HG03469 (cell line): ENCODE data around the gene GNA12.
A peak's percentile ranks its signal among the peaks of the same experiment; 100 is the strongest.

Experiments
- ATAC-seq: cut with Tn5 transposase; IDR thresholded peaks from one replicate; pipeline ENCODE4 v1.9.1; 2021; ENCODE audit warnings: mild to moderate bottlenecking, moderate library complexity, moderate number of reproducible peaks; ENCODE audit not compliant: unreplicated experiment

GNA12 gene, protein sequence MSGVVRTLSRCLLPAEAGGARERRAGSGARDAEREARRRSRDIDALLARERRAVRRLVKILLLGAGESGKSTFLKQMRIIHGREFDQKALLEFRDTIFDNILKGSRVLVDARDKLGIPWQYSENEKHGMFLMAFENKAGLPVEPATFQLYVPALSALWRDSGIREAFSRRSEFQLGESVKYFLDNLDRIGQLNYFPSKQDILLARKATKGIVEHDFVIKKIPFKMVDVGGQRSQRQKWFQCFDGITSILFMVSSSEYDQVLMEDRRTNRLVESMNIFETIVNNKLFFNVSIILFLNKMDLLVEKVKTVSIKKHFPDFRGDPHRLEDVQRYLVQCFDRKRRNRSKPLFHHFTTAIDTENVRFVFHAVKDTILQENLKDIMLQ

DNA sequence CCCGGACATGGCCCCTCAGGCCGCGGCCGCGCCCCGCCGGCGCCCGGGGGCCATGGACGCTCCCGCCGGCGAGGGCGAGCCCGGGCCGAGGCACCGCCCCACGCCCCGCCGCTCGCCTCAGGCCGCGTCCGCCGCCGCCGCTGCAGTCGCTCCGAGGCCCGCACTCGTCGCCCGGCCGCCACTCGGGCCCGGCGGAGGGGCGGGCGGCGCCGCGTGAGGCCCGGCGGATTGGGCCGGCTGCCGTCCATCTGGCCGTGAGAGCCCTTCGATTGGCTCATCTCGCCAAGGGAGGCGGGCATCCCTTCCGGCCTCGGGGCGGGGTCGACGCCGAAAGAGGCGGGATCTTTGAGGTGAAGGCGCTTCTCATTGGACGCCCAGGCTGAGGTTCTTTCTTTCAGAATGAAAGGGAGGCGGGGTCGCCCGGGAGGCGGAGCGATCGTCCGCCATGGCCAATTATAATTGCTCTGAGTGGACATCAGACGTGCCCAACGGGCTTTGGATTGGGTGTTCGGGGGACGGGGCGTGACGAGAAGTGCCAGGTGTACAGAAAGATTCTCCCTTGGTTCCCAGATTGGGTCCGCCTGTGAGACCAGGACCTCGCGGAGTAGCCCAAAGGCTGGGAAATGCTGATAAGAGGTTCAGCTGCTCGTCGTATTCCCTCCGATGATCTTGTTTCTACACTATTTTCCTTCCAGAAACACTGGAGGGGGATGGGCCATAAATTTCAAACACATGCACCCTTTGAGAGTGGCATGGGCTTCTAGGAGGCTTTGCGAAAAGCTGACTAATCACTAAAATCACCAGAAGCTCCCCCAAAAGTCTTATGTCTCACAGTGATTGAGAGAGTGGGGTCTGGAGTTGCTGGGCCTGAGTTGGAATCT, at the start of gene GNA12:
Gene GNA12, minus strand, starts transcription at position 156 of the 881 bp plus-strand sequence. Its CDS starts 147 bp downstream, at position 9.
- ATAC-seq, result peak; percentile 94

DNA sequence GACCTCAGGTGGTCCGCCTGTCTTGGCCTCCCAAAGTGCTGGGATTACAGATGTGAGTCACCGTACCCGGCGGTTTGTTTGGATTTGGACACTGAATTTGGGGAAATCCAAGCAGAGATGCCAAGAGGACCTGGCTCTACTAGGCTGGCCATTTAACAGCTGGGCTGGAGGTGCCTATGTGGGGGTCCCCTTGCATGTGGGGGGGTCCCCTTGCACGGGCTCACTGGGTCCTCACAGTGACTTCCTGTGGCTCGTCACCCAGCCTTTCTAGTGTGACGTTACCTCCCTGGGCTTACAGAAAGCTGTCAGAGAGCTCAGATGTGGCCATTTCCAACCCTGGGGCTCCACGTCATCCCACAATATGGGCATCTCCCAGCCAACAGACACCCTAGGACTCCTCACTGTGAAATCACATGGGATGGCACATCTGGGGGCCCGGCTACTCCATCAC, 49.3 kb upstream of the GNA12 start:
- ATAC-seq, result no peak

DNA sequence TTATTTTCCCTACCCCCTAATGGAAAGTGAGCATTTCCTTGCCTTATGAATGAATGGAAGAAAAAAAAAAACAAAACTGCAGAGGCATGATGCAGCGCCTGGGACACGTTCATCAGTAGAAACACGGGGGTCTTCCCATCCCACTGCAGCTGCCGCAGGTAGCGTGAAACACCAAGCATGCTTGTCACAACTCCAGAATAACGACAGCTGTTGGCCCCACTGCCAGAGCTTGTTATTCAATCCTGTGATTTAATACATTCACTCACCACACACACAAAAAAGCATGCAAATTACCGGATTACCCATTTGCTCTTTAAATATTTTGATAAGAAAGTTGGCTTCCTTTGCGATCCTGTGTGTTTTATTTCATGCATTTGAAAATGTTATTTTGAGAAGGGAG, 48.4 kb upstream of the GNA12 start:
- no peak for ATAC-seq

DNA sequence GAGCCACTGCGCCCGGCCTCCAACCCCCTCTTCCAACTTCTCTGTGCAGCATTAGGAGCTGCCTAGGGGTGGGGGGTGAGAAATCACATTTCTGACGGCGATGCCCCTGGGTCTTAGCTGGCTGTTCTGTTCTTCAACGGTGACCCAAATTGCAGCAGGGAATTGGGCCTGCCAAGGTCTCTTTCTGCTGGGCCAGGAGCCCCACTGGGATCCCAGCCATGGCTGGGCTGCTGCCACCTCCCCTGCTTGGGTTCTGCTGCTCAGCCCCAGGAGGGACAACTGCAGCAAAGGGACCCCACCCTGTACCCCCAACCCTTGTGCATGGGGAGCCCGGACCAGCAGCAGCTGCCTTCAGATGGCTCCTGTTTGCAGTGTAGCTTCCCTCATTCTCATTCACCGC, 43.7 kb upstream of the GNA12 start:
- no peak for ATAC-seq

DNA sequence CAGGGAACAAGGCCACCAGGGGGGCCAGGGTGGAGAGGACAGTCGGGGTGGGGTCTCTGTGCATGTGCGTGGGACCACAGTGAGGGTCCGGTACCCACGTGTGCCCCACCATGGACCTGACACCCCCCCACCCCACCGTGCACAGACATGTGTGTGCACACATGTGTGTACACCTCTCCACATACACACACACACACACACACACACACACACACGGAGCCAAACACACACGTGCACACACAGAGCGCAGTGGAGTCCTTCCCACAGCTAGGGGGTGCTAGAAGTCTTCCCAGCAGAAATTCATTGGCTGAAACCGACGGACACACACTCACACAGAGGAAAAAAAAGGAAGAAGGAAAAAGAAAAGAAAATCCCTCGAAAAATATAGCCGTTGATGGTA, 42.8 kb upstream of the GNA12 start:
- ATAC-seq, result no peak

DNA sequence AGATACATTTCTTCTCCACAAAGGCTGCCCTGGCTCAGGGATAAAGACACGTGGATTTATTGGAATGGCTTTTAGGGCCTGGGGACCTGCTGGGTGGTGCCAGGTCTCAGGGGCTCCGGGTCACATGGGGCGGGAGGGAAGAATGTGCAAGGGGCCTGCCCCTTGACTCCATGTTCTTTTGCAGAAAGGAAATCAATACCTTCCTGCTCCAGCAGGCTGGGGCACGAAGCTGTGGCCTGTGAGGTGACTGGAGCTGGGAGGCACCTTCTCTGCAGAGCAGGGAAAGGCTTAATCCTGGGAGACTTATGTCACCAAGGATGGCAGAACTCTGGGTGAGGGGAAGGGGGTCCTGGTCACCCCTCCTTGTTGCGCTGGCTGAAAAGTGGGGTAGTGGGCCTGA, 42.3 kb upstream of the GNA12 start:
- ATAC-seq, result no peak

DNA sequence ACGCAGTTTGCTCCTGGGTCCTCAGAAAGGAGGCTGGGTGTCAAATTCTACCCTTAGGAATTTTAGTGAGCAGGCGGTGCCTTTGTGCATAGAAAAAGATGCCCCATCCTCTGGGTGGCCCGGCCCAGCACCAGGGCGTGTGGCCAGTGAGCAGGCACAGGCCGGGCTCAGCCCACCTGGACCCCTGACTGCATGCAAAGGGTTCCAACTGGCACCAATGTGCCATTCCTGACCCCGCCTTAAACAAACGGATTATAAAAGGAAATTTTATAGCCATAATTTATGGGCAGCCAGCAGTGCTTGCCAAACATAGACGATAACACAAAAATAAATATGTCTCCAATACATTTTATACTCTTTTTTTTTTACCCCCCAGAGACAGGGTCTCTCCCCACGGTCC, 40.1 kb upstream of the GNA12 start:
- ATAC-seq, result no peak

DNA sequence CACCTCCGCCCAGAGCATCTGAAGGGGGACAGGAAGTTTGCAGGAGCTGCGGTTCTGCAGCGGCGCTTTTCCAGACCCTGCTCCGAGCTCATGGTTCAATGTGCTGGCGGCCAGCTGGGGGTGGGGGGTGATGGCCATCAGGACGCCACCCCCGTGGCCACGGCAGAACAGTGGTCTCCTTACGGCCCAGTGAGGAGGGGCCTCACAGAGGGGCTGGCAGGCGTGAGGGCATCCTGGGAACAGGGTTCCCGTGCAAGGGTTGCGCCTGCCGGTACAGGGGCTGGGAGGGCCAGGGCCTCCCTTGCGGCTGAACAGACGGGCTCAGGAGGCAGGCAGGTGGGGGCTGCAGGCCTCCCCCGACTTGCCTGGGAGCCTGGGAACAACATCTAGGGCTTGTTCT, 39.0 kb upstream of the GNA12 start:
- ATAC-seq, result no peak

DNA sequence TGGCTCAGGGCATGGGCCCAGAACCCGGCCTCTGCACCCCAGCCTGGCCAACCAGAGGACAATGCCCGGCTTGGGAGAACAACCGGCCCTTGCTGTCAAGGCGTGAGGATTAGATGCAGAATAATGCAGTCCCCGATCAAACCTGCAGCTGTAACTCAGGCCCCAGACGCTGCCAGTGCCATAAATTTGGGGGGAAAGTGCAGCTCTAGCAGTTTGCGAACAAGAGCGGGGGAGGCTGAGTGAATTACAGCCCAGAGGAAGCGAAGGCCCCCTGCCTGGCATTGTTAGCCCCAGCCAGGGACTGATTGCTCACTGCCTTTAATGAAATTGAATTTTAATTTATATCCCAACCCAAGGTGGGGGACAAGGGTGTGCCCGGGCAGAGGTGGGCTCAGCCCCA, 38.0 kb upstream of the GNA12 start:
- ATAC-seq, result no peak

DNA sequence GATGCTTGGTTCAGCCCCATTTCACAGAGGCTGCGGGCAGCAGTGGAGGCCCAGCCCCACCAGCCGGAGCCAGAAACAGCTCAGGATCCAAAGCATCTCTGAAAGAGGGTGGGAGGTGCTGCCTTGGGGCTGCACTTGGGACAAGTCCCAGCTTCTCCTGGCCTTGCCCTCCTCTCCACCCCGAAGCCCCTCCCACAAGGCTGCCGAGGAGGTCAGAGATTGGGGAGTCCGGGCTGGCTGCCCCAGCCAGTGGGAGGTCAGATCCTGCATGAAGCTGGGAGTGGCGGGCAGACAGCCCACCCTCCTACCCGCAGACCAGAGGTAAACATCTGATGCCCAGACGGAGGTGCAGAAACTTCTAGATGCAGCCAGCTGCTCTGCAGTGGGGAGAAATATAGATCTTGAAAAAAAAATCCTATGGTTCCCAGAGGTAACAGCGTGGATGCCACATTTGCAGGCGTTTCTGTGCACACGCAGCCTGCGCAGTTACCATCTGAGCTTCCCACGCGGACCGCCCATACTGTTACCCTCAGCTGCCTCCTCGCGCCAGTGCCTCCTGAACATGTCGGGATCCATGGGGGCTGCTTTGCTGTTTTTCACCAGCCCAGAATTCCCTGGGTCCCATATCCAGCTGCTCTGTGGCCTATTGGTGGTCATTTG, 36.9 kb upstream of the GNA12 start:
- no peak for ATAC-seq

DNA sequence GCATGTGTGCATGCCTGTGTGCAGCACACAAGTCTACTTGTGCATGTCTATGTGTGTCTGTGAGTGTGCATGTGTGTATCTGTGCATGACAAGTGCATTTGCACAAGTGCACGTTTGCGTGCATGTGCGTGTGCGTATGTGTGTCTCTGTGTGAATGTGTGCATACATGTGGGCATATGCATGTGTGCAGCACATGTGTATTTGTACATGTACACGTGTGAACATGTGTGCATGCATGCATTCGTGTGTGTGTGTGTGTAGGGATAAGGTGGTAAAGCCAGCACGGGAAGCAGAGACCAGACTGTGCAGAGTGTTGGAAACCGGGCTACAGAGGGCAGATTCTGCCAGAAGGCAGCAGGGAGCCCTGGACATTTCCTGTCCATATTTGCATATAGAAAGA, 35.9 kb upstream of the GNA12 start:
- ATAC-seq, result no peak

DNA sequence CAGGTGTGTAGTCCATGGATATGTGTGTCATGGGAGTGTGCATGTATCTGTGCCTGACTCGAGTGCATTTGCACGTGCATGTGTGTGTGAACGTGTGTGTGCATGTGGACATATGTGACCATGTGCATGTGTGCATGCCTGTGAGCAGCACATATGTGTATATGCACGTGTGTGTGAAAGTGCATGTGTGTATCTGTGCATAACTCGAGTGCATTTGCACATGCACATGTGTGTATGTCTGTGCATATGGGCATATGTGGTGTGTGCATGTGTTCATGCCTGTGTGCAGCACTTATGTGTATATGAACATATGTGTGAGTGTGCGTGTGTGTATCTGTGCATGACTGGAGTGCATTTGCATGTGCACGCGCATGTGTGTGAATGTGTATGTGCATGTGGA, 35.2 kb upstream of the GNA12 start:
- no peak for ATAC-seq

DNA sequence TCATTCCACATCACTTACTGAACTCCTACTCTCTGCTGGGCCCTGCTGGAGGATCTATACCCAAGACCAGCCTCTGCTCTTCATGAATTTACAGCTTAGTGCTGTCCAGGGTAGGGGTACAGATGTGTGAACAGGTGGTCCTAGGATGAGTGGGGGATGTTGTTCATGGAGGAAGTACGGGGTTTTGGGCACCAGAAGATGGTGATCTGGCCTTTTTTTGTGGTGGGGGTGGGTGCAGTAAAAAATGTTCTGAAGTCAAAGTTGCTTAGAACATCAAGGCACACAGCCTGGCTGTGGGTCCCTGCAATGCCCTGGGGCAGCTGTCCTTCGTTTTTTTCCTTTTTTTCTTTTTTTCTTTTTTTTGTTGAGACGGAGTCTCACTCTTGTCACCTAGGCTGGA, 34.2 kb upstream of the GNA12 start:
- ATAC-seq, result no peak

DNA sequence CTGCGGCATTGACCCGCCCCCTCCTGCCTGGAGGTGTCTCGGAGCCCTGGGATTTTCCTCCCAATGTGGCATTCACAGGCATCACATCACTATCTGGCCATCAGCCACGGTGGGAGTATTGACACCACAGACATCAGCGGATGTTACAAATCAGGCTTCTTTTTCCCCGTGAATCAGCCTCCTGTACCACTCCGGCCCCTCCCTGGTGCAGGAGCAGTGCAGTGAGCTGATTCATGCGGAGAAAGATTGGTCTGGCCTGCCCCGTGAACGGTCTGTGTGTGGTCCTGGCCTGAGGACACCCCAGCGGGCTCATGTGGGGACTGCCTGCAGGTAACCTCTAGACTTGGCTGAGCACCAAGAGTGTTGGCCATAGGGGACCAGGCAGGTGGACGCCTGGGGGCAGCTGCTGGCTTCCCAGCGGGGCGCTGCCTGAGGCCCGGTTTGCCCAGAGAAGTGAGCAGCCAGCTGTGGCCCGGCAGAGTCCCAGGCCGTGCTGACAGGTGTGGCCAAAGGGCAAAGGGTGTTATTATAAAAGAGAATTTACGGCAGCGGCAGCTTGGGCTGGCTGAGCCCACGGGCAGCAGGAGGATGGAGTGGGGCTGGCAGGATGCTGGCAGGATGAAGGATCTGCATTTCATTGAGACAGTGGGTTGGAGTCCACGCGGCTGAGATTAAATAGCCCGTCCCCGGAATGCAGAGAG, 32.1 kb upstream of the GNA12 start:
- ATAC-seq, result no peak

DNA sequence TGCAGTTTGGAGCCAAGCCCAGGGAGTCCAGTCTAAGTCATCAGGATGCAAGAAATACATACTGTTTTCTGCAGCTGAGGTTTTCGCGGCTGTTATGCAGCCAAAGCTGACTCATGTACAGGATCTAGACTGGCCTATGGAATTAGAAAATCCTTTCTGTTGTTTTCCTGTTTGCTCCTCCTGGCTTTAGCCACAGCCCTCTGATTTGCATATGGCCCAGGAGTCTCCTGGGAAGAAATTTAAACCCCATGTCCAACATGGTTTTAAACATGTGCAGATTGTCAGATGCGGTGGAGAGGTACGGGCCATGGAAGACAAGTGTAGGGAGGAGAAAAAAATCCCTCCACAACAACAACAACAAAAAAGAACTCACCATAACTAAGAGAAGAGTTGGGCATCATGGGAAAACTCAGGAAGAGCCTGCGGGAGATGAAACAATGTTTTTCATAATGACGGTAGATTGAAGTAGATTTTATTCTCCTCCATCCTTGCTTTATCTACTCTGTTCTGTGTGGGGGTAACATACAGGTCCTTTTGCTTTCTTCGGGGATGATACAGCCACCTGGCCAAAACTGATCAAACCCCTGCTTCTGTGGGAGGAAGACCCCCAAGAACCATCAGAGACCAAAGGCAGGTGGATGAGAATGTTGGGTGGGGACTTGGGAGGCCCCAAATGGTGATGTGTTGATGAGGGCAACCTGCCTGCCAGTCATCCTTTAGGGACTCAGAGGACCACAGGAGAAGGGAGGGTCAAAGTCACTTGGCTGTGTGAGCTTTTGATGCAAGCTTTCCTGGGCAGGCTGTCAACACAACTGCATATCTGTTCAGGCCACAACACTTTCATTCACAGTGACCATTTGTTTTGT, 29.8 kb upstream of the GNA12 start:
- no peak for ATAC-seq

DNA sequence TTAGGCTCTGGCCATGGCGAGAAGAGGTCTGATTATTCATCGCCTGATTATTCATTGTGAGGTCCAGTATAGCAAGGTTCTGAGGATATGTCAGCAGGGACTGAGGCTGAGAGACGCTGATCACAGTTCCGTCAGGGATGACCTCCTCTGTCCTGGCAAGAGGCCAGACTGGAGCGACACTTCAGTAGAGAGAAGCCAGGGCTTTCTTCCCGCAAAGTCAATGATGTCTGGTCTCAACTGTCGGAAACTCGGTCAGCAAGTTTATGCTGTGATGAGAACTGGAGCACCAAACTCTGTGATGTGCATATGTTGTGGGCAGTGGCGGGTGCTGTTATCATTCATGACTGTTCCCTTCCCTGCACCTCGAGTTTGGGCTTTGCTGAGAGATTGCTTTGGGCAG, 29.0 kb upstream of the GNA12 start:
- no peak for ATAC-seq

DNA sequence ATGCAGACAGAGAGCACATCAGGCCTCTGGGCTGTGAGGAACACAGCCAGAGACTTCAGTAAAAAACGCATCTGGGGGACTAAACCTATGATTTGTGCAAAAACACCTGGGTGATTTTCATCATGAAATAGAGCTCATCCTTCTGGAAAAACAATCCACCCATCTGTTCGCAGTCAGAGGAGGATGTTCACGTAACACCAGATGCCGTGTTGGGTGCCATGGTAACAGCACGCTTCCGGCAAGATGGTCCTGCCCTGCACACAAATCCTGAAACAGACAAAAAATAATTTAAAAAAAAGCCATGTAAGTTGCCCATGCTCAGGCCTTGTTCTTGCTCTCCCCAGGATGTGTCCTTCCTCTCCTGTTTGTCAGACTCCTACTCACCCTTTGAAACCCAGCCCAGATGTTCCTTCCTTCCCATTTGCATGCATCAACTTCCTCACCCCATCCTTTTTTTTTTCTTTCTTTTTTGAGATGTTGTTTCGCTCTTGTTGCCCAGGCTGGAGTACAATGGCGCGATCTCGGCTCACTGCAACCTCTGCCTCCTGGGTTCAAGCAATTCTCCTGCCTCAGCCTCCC, 28.3 kb upstream of the GNA12 start:
- no peak for ATAC-seq

DNA sequence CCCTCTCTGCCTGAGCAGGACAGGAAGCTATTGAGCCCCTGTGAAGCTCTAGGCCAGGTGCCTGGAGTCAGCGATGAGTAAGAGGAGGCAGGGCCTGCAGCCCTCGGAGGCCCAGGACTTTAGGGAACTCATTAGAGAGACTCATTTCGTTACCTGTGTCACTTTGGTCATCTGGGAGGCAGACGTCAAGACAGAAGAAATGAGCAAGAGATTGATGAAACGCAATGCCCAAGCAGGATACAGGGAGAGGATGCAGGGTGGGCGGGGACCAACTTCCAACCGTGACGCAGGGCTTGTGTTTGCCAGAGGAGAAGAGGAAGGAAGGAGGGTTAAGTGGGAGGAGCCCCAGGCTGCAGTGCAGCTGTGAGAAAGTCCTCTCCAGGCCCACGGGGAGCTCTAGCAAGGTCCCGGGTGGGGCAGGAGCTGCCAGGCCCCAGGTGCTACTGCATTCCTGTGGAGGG, 26.4 kb upstream of the GNA12 start:
- ATAC-seq, result no peak

DNA sequence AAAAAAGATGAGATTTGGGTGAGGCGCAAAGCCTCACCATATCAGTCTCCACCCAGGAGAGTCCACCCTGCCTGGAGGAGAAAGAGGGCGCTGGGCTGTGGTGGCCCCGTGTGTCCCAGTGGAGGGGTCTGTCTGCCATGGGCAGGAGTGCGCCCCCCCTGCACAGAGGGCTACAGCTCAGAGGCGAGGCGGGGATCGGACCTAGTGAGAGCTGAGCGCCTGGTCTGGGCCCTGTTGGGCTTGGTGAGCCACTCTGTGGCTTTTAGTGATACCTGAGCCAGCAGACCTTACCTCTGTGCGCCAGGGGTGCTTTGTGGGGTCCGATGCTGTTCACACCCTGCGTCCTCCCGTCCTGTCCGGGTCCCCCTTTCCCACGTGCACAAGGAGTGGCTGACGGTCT, 25.9 kb upstream of the GNA12 start:
- no peak for ATAC-seq

DNA sequence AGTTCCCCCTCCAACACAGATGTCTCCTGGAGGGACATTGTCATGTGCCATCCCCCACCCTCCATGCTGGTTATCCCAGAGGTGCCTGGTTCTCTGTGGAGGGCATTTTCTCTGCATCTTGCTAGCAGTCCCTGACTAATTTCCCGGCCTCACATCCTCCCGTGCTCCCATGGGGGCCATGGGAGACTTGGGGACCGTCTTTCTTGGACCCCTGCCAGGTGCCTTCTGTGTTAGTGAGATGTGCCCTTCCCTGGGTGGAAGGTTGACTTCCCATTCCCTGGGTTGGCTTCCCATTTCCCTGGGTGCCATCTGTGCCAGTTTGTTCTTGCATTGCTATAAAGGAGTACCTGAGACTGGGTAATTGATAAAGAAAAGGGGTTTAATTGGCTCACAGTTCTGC, 22.5 kb upstream of the GNA12 start:
- ATAC-seq, result no peak
